ENCODE results near the gene RAB14. TPM values are rescaled to one million over a fixed set of nuclear protein-coding genes. Genes with fewer than 3 reads are reported as not detected.

Gene RAB14
- polyA plus RNA-seq (79.3 and 94.5 TPM in 2 replicates), polyA minus RNA-seq (55.0 and 73.2 TPM in 2 replicates)

- peak within 1 kb of the TSS; percentile 58 for H2AFZ ChIP-seq (ENCODE audit: low read depth, low read length)
- peak within 1 kb of the TSS; percentile 99 for H3K9ac ChIP-seq (ENCODE audit: low read length)
Measured at GRCh38 chr9:121201738-121202533, at the start of gene RAB14. Gene RAB14, minus strand, starts transcription at chr9:121201869. Its CDS starts 8,457 bp downstream, at chr9:121193412.

GRCh38 chr9:121249563-121249962 is 47.9 kb upstream of the RAB14 start:
- H3F3A ChIP-seq (ENCODE audit: insufficient read depth, low read length, poor library complexity, severe bottlenecking): no peaks in the 10 kb centered on the region
- no peaks in the 10 kb centered on the region for H3K36me3 ChIP-seq (ENCODE audit: insufficient read depth, low read length)
- no peak overlapping the region for H3K4me3 ChIP-seq (ENCODE audit: low read length)
- H3K9me2 ChIP-seq (ENCODE audit: insufficient read depth, low read length): no peaks in the 10 kb centered on the region
- no peaks in the 10 kb centered on the region for H3K27me3 ChIP-seq (ENCODE audit: insufficient read depth, low read depth, low read length)
- H2AFZ ChIP-seq (ENCODE audit: low read depth, low read length): no peak overlapping the region
- TF ChIP-seq REST (IDR thresholded peaks at IDR 0.05; ENCODE audit: borderline replicate concordance): no peak
- TF ChIP-seq RAD21 (conservative IDR thresholded peaks at IDR 0.05): no peak
- no peak for TF ChIP-seq POLR2AphosphoS5 (IDR thresholded peaks at IDR 0.05)
- TF ChIP-seq EZH2 (IDR thresholded peaks at IDR 0.05; ENCODE audit: borderline replicate concordance, insufficient read depth, low read length, poor library complexity, severe bottlenecking): no peak
- H3K4me2 ChIP-seq (ENCODE audit: low read length): no peak overlapping the region
- no peak overlapping the region for H3K9ac ChIP-seq (ENCODE audit: low read length)
- no peaks in the 10 kb centered on the region for H3K9me3 ChIP-seq (ENCODE audit: low read length)
- H4K20me1 ChIP-seq (ENCODE audit: insufficient read depth): no peaks in the 10 kb centered on the region
- H3K27ac ChIP-seq (ENCODE audit: low read length): no peak overlapping the region
- H3K79me2 ChIP-seq (replicated peaks; ENCODE audit: insufficient read depth, low read length): no peaks in the 10 kb centered on the region

More at GRCh38 chr9:121201738-121202533, at the start of gene RAB14:
- Histone ChIP-seq H3K4me2 (ENCODE audit: low read length) (peak within 1 kb of the TSS; percentile 77), H3K4me3 (ENCODE audit: low read length) (peak within 1 kb of the TSS; percentile 81), H3K9me2 (ENCODE audit: insufficient read depth, low read length) (no peaks in the 10 kb centered on the region), H3K27me3 (ENCODE audit: insufficient read depth, low read depth, low read length) (no peaks in the 10 kb centered on the region), H3K27ac (ENCODE audit: low read length) (peak within 1 kb of the TSS; percentile 96), H3K9me3 (ENCODE audit: low read length) (no peaks in the 10 kb centered on the region), H3K79me2 (replicated peaks; ENCODE audit: insufficient read depth, low read length) (peaks cover 42% of the 10 kb centered on the region), H4K20me1 (ENCODE audit: insufficient read depth) (peaks cover 25% of the 10 kb centered on the region), H3K36me3 (ENCODE audit: insufficient read depth, low read length) (no peaks in the 10 kb centered on the region), H3F3A (ENCODE audit: insufficient read depth, low read length, poor library complexity, severe bottlenecking) (no peaks in the 10 kb centered on the region)
- TF ChIP-seq REST (IDR thresholded peaks at IDR 0.05; ENCODE audit: borderline replicate concordance) (peak; percentile 89), SMC3 (conservative IDR thresholded peaks at IDR 0.05; ENCODE audit: poor library complexity) (peak; percentile 45), EP300 (conservative IDR thresholded peaks at IDR 0.05; ENCODE audit: poor library complexity, severe bottlenecking) (no peak), RAD21 (conservative IDR thresholded peaks at IDR 0.05) (no peak), POLR2AphosphoS5 (IDR thresholded peaks at IDR 0.05) (peak; percentile 99), MXI1 (conservative IDR thresholded peaks at IDR 0.05; ENCODE audit: poor library complexity, severe bottlenecking) (peak; percentile 52), TAF1 (IDR thresholded peaks at IDR 0.05; ENCODE audit: low read depth) (peak; percentile 89), EZH2 (IDR thresholded peaks at IDR 0.05; ENCODE audit: borderline replicate concordance, insufficient read depth, low read length, poor library complexity, severe bottlenecking) (no peak)
- TF ChIP-seq, protein P1, sequence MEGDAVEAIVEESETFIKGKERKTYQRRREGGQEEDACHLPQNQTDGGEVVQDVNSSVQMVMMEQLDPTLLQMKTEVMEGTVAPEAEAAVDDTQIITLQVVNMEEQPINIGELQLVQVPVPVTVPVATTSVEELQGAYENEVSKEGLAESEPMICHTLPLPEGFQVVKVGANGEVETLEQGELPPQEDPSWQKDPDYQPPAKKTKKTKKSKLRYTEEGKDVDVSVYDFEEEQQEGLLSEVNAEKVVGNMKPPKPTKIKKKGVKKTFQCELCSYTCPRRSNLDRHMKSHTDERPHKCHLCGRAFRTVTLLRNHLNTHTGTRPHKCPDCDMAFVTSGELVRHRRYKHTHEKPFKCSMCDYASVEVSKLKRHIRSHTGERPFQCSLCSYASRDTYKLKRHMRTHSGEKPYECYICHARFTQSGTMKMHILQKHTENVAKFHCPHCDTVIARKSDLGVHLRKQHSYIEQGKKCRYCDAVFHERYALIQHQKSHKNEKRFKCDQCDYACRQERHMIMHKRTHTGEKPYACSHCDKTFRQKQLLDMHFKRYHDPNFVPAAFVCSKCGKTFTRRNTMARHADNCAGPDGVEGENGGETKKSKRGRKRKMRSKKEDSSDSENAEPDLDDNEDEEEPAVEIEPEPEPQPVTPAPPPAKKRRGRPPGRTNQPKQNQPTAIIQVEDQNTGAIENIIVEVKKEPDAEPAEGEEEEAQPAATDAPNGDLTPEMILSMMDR (IDR thresholded peaks at IDR 0.05; ENCODE audit: poor library complexity, severe bottlenecking): peak; percentile 88
